ENCODE measurements around the gene IFNL4.

GRCh38 chr19:39196320-39196719 lies 52.3 kb downstream of the IFNL4 start:
- TF ChIP-seq CTCF (IDR thresholded peaks at IDR 0.05; ENCODE audit: insufficient read depth, low read depth, low read length) (no peak), EZH2 (IDR thresholded peaks at IDR 0.05; ENCODE audit: insufficient read depth, low read length) (no peak)

Data from astrocyte (in vitro differentiated cells and primary cell).